Stimulated activated CD8-positive, alpha-beta memory T cell treated with anti-CD3 and anti-CD28 coated beads, Interleukin-4, amount 100 ng/mL, for 48 hours (primary cell): ENCODE measurements around the gene DMAC2.
"Not testable (repeated sequence)": the region's sequence is repeated elsewhere in the genome, so short reads cannot be mapped to it uniquely, and the experiment has no call there.

Experiments
- DNase-seq: peaks from one replicate; pipeline ENCODE4 v3.0.0-alpha.2; 2020

Gene DMAC2

GRCh38 chr19:41422456-41422855, 17.3 kb downstream of the DMAC2 start:
- no peak for DNase-seq

DNA sequence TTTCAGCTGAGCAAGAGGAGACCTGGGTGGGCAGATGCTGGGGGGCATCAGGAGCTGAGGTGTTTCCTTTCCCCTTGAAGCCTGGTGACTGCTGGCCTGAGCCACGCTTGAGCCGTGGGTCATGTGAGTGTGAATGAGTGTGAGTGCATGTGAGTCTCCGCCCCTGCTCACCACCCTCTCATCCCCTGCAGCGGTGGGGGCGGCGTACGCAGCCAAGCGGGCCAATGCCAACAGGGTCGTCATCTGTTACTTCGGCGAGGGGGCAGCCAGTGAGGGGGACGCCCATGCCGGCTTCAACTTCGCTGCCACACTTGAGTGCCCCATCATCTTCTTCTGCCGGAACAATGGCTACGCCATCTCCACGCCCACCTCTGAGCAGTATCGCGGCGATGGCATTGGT, 17.7 kb downstream of the DMAC2 start:
- no peak for DNase-seq

DNA sequence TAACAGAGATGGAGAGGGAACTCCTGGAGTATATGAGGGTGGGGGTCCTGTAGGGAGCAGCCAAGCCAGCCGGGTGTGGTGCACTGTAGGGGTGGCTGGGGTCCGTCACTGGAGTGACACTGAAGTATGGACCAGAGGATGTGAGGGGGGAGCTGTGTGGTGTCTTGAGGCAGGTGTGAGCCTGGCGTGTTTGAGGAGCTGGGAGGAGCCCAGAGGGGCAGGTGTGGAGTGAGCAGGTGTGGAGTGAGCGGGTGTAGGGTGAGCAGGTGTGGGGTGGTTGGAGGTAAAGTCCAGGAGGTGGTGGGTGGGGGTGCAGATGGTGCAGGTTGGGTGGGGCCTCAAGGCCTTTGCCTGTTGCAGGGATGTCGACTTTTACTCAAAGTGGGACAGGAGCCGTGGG, 18.4 kb downstream of the DMAC2 start:
- no peak for DNase-seq

DNA sequence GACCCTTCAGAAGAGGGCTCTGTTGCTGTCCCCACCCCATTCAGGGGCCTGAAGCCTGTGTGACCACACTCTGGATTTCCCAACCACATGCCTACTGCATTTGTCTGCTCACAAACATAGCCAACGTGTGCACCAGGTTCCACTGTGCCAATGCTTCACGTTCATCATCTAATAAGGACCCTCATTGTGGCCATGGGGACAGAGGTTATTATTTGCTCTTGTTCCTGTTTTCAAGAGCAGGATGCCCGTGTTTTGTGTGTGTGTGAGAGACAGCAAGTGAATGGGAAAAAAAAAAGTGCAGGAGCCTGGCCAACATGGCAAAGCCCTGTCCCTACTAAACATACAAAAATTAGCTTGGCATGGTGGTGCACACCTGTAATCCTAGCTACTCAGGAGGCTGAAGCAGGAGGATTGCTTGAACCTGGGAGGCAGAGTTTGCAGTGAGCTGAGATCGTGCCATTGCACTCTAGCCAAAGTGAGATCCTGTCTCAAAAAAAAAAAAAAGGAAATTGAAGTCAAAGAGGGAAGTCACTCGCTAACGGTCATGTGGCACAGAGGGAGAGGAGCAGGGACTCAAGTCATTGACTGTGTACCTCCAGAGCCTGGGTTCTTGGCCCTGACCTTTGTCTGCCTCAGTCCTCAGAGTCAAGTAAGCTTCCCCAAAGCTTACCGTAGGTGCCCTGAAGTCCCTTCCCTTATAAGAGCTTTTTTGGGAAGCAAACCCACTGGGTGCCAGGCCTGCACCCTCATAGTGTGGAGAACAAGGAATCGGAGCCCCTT, 19.4 kb downstream of the DMAC2 start:
- DNase-seq: no peak

DNA sequence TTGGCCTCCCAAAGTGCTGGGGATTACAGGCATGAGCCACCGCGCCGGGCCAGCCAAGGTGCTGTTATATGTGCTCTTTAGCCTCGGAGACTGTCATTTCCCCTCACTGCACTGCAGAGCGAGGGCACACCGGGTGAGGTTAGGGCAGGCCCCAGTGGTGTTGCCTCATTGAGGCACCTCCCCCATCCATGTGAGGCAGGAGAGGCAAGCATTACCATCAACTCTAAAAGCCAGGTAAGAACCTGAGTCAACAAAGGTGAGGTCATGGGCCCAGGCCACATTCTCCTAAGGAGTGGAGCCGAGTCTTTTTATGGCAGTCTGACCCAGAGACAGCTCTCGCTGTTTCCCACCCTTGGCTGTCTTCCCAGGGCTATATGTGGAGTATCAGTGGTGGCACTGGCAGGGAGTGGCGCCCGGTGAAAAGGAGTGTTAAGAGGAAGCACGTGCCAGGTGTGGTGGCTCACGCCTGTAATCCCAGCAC, 23.5 kb downstream of the DMAC2 start:
- no peak for DNase-seq

GRCh38 chr19:41415154-41415571, 24.5 kb downstream of the DMAC2 start:
- no peak for DNase-seq

GRCh38 chr19:41414461-41414860, 25.3 kb downstream of the DMAC2 start:
- DNase-seq: no peak

DNA sequence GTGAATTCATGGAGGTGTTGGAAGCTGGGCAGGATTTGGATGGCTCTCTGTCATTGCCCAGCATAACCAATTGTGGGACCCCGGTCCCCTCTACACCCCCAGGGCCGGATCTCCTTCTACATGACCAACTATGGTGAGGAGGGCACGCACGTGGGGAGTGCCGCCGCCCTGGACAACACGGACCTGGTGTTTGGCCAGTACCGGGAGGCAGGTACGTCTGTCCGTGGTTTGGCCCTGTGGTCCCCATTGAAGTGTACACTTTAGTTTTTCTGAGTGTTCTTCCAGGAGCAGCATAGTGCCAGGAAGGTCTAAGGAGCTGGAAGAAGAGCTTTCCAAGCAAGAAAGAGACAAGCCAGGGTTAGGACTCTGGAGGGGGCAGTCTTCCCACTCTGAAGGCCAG, 25.8 kb downstream of the DMAC2 start:
- DNase-seq: no peak

- DNase-seq: no peak
Observed at GRCh38 chr19:41412953-41413352, 26.8 kb downstream of the DMAC2 start.

DNA sequence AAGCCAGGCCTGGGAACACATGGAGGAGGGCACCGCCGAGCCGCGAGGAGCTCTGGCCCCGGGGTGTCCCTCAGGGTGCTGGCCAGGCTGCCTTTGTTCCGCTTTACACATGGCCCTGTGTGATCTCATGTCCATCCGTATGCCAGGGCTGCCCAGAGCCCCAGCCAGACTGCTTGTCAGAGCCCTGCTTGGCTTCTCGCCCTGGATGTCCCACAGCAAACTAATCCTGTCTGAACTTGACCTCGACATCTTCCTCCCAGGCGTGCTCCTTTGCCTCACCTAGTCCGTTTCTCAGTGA, 27.8 kb downstream of the DMAC2 start:
- no peak for DNase-seq

DNA sequence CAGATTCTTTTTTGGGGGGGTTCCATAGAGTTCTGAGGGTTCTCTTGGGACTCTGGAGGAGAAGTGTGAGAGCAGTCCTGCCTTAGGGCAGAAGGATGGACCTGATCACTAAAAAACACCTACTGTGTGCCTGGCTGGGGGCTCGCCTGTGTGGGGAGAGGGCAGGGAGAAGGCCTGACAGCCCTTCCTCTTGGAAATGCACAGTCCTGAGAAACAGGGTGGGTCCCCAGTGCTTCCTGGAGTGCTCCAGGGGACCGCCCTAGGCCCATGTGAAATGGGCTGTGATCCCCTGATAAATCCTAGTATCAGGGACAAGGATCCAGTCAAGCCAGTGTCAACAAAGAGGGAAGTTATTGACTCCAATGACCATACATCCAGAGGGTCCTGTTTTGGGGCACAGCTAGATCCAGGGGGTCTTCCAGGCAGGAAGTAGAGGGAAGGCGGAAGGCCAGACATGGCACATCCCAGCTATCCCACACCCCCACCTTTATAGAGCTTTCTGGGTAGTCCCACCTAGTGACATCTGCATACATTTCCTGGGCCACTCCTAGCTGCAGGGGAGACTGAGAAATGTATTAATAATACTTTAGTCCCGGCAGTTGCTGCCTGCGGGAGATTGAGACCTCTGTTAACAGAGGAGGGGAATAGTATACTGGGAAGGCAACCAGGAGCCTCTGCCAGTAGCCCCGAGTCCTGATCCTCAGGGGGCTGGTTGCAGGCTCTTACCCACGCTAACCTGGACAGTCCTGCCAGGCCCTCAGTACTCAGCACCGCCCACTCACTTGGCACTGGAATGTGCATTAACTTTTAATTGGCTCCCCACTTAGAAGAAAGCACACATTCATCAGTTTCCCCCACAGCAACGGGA, 28.4 kb downstream of the DMAC2 start:
- DNase-seq: no peak

GRCh38 chr19:41410336-41411054, 29.2 kb downstream of the DMAC2 start:
- no peak for DNase-seq

DNA sequence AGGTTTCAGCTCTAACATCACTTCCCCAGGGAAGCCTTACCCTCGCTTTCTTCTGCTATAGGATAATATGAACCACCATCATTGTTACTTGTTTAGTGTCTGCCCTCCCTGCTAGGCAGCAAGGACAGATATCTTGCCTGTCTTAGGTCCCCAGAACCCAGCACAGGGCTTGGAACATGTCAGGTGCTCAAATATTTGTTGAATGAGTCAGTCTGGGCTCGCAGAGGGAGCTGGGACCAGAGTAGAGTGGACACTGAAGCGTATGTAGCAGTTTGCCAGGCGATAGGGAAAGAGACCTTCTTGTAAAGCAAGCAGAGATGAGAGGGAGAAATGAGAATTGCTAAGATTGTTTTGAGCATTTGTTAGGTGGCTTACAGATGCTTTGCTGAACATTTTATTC, 30.4 kb downstream of the DMAC2 start:
- no peak for DNase-seq

GRCh38 chr19:41408846-41409245, 30.9 kb downstream of the DMAC2 start:
- not testable (repeated sequence) for DNase-seq

DNA sequence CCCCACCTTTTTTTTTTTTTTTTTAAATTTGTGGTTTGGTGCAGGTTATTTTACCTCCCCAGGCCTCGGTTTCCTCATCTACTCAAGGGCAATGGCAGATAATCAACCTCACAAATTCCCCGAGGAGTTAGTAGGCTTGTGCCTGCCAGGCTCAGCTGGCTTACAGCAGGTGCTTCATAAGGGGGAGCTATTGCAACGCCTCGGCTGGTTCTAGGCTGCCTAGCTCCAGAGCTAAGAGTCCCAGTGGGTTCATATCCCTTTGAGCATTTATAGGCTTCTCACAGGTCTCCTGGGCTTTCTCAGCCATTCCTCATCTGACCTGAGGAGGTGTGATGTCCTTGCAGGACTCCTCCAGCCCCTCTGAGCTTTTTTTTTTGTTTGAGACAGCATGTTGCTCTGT, 31.5 kb downstream of the DMAC2 start:
- DNase-seq: no peak

DNA sequence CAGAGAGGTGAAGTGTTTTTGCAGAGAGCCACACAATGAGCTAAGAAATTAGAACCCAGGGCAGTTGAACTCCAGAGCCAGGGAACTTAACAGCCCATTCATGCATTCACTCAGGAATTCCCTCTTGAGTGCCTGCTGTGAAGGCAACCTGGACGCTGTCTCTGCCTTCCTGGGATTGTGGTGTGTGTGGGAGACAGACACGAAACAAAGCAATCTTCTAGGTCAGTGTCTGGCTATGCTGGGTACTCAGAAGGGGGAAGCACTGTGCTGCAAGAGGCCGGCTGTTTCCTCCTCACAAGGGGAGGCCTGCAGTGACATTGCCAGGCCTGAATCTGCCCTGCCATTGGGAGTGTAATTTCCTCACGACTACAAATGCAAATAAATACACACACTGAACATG, 32.4 kb downstream of the DMAC2 start:
- no peak for DNase-seq

GRCh38 chr19:41405776-41406175, 33.9 kb downstream of the DMAC2 start:
- no peak for DNase-seq

DNA sequence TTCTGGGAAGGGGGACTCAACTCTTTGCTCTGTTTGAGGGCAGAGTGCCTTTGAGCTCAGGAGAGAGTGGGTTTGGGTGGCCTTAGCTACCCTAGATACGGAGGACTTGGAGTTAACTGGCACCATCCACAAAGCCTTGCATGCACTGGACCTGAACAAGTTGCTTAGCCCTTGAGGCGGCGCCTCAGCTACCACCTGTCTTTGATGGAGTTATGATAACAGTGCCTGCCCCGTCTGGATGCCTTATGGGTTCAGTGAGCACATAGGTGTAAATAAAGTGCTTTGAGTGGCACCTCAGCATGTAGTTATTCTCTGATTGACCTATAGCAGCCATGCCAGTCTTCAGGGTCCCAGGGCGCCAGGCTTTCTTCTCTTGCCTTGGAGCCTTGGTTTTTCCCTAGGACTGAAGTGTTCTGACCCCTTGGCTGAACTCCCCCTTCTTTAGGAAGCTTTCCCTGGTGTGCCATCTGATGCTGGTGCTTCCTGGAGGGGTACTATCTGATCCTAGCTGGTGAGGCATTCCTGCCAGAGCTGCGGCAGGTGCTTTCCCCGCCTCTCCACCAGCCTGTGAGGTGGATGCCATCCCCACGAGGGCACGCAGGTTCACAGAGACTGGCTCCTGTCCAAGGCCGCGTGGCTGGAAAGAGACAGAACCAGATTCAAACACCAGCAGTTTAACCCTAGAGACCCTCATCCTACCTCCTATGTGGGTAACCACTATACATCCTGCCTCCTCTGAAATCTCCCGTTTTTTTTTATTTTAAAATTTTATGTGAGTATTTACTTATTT, 36.3 kb downstream of the DMAC2 start:
- DNase-seq: no peak

DNA sequence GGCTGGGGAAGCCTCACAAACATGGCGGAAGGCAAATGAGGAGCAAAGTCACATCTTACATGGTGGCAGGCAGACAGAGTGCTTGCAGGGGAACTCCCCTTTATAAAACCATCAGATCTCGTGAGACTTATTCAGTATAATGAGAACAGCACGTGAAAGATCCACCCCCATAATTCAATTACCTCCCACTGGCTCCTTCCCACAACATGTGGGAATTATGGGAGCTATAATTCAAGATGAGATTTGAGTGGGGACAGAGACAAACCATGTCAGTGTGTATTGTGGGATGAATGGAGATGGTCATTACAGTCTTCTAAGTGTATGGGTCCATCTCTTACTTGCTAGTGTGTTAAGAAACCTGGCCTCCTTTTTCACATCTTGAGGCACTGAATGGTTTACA, 37.7 kb downstream of the DMAC2 start:
- DNase-seq: no peak

GRCh38 chr19:41401483-41401882, 38.2 kb downstream of the DMAC2 start:
- DNase-seq: no peak

DNA sequence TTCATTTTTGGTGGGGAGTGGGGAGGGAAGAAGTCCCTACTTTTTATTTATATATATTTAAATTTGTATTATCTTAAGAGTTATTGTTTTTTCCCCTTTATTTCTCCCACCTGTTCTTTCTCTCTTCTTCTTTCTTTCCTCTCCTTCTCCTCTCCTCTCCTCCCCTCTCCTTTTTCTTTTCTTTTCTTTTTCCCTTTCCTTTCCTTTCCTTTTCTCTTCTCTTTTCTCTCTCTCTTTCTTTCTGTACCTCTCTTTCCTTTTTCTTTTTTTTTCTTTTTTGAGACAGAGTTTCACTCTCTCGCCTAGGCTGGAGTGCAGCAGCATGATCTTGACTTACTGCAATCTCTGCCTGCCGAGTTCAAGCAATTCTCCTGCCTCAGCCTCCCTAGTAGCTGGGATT, 40.2 kb downstream of the DMAC2 start:
- no peak for DNase-seq

GRCh38 chr19:41399091-41399490, 40.6 kb downstream of the DMAC2 start:
- DNase-seq: no peak

DNA sequence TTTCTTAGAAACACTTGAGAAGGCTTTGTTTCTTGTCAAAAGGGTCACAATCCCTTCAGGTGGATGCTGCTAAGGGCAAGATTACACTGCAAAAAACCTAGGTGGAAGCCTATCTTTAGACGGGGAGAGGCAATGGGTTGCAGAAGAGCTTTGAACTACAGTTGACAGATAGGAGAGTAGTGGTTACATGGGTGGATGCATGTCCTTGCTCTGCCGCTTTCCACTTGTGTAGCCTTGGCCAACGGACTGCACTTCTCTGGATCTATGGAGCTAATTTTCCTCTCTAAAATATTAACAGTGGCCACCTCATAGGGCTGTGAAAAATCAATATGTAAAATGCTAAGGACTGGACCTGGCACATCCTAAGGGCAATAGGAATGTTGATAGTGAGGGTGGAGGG, 41.1 kb downstream of the DMAC2 start:
- no peak for DNase-seq
